ENCODE measurements around the gene PRKCA.
"Not testable (repeated sequence)": the region's sequence is repeated elsewhere in the genome, so short reads cannot be mapped to it uniquely, and the experiment has no call there.

Gene PRKCA

GRCh38 chr17:66347661-66348514 lies 45.5 kb downstream of the PRKCA start:
- no peak overlapping the region for H3K4me3 ChIP-seq (ENCODE audit: low read depth, low read length)
- TF ChIP-seq POLR2A (IDR thresholded peaks at IDR 0.05; ENCODE audit: extremely low read depth, insufficient read length) (no peak), CTCF (IDR thresholded peaks at IDR 0.05; ENCODE audit: low read depth, low read length) (no peak)
- DNase-seq (ENCODE audit: low read depth) = no peak

GRCh38 chr17:66348584-66349165 lies 46.3 kb downstream of the PRKCA start:
- H3K4me3 ChIP-seq (ENCODE audit: low read depth, low read length) = no peak overlapping the region
- DNase-seq (ENCODE audit: low read depth) = peak; percentile 66
- TF ChIP-seq CTCF (IDR thresholded peaks at IDR 0.05; ENCODE audit: low read depth, low read length) (no peak), MYC (IDR thresholded peaks at IDR 0.05; ENCODE audit: low read depth, low read length) (peak; percentile 84), POLR2A (IDR thresholded peaks at IDR 0.05; ENCODE audit: extremely low read depth, insufficient read length) (no peak), MAX (IDR thresholded peaks at IDR 0.05; ENCODE audit: low read depth, low read length) (peak; percentile 60)

GRCh38 chr17:66349521-66350254 lies 47.3 kb downstream of the PRKCA start:
- TF ChIP-seq POLR2A (IDR thresholded peaks at IDR 0.05; ENCODE audit: extremely low read depth, insufficient read length) (no peak), CTCF (IDR thresholded peaks at IDR 0.05; ENCODE audit: low read depth, low read length) (no peak), MYC (IDR thresholded peaks at IDR 0.05; ENCODE audit: low read depth, low read length) (no peak), MAX (IDR thresholded peaks at IDR 0.05; ENCODE audit: low read depth, low read length) (no peak)
- H3K4me3 ChIP-seq (ENCODE audit: low read depth, low read length) = no peak overlapping the region
- no peak for DNase-seq (ENCODE audit: low read depth)

- not testable (repeated sequence) for DNase-seq (ENCODE audit: low read depth); H3K4me3 ChIP-seq (ENCODE audit: low read depth, low read length)
Observed at GRCh38 chr17:66350576-66350975, 48.2 kb downstream of the PRKCA start.

- H3K4me3 ChIP-seq (ENCODE audit: low read depth, low read length) = no peak overlapping the region
- DNase-seq (ENCODE audit: low read depth) = no peak
- TF ChIP-seq MYC (IDR thresholded peaks at IDR 0.05; ENCODE audit: low read depth, low read length) (no peak), POLR2A (IDR thresholded peaks at IDR 0.05; ENCODE audit: extremely low read depth, insufficient read length) (no peak), MAX (IDR thresholded peaks at IDR 0.05; ENCODE audit: low read depth, low read length) (no peak), CTCF (IDR thresholded peaks at IDR 0.05; ENCODE audit: low read depth, low read length) (no peak)
Observed at GRCh38 chr17:66351033-66351432, 48.6 kb downstream of the PRKCA start.

GRCh38 chr17:66351701-66352100 lies 49.3 kb downstream of the PRKCA start:
- TF ChIP-seq POLR2A (IDR thresholded peaks at IDR 0.05; ENCODE audit: extremely low read depth, insufficient read length) (no peak), CTCF (IDR thresholded peaks at IDR 0.05; ENCODE audit: low read depth, low read length) (no peak)
- no peak overlapping the region for H3K4me3 ChIP-seq (ENCODE audit: low read depth, low read length)
- DNase-seq (ENCODE audit: low read depth) = no peak

Data from NB4 (cell line).